GM18507 (cell line): ENCODE measurements around the gene PRSS1.

ENCODE experiments used
- DNase-seq: peaks from one replicate; pipeline ENCODE4 v3.0.0; 2011; ENCODE audit warnings: low read depth; ENCODE audit not compliant: insufficient read length; ENCODE audit errors: extremely low spot score
- FAIRE-seq: peaks from 2 replicates; lab custom pipeline; 2011; peaks lifted over from hg19 to GRCh38; lab: Jason Lieb, UNC

Gene PRSS1

DNA sequence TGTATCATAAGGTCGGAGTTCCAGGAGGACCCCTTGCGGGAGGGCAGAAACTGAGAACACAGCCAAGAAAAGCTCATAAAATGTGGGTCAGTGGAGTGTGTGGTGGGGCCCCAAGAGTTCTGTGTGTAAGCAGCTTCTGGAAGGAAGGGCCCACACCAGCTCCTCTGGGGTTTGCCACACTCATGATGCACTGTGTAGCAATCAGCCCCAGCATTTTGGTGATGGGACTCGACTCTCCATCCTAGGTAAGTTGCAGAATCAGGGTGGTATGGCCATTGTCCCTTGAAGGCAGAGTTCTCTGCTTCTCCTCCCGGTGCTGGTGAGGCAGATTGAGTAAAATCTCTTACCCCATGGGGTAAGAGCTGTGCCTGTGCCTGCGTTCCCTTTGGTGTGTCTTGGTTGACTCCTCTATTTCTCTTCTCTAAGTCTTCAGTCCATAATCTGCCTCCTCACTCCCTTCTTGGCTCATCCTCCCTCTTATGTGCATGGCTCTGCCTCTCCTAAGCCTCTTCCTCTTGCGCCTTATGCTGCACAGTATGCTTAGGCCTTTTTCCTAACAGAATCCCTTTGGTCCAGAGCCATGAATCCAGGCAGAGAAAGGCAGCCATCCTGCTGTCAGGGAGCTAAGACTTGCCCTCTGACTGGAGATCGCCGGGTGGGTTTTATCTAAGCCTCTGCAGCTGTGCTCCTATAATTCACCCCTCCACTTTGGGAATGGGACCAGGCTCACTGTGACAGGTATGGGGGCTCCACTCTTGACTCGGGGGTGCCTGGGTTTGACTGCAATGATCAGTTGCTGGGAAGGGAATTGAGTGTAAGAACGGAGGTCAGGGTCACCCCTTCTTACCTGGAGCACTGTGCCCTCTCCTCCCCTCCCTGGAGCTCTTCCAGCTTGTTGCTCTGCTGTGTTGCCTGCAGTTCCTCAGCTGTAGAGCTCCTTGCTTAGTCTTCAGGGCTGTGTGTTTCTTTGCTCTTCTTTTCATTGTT, 39.3 kb downstream of the PRSS1 start:
- DNase-seq: no peak
- FAIRE-seq: no peak

DNA sequence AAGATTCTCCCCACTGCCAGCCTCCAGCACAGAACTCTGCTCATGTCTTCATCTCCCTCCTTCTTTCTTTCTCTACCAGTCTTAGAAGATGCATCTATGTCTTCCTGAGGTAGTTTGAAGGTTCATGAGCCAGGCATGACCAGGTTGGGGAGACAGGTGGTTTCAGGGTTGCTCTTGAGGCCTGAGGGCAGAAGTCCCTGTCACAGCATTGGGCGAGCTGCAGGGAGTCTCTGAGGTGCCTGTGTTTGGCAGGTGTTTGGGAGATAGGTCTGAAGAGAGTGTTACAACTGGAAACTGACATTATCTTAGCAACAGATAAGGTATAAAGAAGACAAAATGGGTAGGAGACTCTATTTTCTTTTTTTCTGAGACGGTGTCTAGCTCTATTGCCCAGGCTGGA, 40.2 kb downstream of the PRSS1 start:
- DNase-seq (no peak), FAIRE-seq (no peak)

DNA sequence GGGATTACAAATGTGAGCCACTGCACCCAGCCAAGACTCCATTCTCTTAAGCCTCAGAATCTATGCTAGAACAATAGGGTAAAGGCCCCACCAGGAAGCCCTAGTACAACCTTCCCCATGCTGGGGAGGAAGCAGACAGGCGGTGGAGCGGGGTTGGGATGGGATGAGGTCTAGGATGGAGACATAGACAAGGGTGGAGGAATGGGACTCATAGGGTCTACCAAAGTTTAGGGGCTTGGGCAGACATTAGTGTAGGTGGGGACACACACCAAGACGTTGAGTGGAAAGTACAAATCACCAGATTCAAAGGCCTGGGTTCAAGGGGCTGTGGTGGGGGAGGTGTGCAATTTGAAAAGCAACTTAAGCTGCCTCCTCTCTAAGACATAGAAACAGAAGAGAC, 40.8 kb downstream of the PRSS1 start:
- FAIRE-seq (no peak), DNase-seq (no peak)

DNA sequence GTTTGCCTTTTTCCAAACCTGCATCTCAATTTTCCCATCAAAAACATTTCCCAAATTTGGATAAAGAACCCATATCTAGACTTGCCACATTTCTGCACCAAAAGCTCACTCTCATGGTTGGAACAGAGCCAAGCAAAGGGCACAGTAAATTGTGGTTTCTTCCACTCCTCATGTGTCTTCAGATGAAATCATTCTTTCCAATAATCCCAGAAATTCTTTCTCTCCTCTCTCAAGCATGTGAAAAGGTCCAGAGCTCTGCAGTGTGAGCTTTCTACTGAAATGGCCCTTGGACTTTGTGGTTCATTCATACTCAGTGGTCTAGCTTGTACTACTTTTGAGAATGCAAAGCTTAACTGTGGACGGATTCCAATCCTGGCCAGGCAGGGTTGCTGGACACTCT, 41.3 kb downstream of the PRSS1 start:
- DNase-seq (no peak), FAIRE-seq (no peak)

DNA sequence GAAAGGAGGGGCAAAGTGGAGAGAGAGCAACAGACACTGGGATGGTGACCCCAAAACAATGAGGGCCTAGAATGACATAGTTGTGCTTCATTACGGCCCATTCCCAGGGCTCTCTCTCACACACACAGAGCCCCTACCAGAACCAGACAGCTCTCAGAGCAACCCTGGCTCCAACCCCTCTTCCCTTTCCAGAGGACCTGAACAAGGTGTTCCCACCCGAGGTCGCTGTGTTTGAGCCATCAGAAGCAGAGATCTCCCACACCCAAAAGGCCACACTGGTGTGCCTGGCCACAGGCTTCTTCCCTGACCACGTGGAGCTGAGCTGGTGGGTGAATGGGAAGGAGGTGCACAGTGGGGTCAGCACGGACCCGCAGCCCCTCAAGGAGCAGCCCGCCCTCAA, 42.2 kb downstream of the PRSS1 start:
- DNase-seq (no peak), FAIRE-seq (no peak)

DNA sequence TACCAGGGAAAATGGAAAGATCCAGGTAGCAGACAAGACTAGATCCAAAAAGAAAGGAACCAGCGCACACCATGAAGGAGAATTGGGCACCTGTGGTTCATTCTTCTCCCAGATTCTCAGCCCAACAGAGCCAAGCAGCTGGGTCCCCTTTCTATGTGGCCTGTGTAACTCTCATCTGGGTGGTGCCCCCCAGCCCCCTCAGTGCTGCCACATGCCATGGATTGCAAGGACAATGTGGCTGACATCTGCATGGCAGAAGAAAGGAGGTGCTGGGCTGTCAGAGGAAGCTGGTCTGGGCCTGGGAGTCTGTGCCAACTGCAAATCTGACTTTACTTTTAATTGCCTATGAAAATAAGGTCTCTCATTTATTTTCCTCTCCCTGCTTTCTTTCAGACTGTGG, 42.9 kb downstream of the PRSS1 start:
- FAIRE-seq (no peak), DNase-seq (no peak)

DNA sequence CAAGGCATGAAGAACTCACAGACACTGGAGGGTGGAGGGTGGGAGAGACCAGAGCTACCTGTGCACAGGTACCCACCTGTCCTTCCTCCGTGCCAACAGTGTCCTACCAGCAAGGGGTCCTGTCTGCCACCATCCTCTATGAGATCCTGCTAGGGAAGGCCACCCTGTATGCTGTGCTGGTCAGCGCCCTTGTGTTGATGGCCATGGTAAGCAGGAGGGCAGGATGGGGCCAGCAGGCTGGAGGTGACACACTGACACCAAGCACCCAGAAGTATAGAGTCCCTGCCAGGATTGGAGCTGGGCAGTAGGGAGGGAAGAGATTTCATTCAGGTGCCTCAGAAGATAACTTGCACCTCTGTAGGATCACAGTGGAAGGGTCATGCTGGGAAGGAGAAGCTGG, 43.3 kb downstream of the PRSS1 start:
- no peak for DNase-seq
- no peak for FAIRE-seq

DNA sequence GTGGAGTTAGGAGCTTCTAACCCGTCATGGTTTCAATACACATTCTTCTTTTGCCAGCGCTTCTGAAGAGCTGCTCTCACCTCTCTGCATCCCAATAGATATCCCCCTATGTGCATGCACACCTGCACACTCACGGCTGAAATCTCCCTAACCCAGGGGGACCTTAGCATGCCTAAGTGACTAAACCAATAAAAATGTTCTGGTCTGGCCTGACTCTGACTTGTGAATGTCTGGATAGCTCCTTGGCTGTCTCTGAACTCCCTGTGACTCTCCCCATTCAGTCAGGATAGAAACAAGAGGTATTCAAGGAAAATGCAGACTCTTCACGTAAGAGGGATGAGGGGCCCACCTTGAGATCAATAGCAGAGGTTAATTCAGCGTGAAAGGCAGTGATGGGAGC, 43.9 kb downstream of the PRSS1 start:
- FAIRE-seq: no peak
- no peak for DNase-seq

DNA sequence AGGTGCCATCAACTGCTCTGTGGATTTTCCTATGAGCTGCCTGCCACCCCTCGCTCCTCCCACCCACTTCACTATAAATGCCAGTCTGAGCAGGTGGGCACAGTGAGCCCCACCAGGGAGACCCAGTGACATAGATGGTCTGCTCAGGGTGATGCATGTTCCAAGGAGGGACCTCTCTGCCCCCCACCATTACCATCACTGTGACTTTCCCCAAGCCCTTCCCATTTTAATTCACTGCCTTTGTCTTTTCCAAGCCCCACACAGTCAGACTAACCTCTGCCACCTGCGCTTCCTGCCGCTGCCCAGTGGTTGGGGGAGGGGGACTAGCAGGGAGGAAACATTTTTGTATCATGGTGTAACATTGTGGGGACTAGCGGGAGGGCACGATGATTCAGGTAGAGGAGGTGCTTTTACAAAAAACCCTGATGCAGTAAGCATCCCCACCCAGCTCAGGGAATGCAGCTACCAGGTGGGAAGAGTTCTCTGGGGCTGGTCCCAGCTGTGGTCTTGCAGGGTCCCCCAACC, 46.1 kb downstream of the PRSS1 start:
- DNase-seq (no peak), FAIRE-seq (no peak)

DNA sequence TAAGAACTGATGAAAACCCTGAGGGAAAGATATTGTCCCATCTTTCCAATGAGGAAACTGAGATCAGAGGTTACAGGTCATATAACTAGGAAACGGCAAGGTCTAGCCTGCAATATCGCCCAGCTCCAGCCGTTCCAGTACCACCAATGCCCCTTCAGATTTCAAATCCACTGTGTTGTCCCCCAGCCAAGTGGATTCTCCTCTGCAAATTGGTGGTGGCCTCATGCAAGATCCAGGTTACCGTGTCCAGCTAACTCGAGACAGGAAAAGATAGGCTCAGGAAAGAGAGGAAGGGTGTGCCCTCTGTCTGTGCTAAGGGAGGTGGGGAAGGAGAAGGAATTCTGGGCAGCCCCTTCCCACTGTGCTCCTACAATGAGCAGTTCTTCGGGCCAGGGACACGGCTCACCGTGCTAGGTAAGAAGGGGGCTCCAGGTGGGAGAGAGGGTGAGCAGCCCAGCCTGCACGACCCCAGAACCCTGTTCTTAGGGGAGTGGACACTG, 46.8 kb downstream of the PRSS1 start:
- DNase-seq (no peak), FAIRE-seq (no peak)

DNA sequence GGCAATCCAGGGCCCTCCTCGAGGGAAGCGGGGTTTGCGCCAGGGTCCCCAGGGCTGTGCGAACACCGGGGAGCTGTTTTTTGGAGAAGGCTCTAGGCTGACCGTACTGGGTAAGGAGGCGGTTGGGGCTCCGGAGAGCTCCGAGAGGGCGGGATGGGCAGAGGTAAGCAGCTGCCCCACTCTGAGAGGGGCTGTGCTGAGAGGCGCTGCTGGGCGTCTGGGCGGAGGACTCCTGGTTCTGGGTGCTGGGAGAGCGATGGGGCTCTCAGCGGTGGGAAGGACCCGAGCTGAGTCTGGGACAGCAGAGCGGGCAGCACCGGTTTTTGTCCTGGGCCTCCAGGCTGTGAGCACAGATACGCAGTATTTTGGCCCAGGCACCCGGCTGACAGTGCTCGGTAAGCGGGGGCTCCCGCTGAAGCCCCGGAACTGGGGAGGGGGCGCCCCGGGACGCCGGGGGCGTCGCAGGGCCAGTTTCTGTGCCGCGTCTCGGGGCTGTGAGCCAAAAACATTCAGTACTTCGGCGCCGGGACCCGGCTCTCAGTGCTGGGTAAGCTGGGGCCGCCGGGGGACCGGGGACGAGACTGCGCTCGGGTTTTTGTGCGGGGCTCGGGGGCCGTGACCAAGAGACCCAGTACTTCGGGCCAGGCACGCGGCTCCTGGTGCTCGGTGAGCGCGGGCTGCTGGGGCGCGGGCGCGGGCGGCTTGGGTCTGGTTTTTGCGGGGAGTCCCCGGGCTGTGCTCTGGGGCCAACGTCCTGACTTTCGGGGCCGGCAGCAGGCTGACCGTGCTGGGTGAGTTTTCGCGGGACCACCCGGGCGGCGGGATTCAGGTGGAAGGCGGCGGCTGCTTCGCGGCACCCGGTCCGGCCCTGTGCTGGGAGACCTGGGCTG, 47.5 kb downstream of the PRSS1 start:
- FAIRE-seq: no peak
- DNase-seq: no peak

DNA sequence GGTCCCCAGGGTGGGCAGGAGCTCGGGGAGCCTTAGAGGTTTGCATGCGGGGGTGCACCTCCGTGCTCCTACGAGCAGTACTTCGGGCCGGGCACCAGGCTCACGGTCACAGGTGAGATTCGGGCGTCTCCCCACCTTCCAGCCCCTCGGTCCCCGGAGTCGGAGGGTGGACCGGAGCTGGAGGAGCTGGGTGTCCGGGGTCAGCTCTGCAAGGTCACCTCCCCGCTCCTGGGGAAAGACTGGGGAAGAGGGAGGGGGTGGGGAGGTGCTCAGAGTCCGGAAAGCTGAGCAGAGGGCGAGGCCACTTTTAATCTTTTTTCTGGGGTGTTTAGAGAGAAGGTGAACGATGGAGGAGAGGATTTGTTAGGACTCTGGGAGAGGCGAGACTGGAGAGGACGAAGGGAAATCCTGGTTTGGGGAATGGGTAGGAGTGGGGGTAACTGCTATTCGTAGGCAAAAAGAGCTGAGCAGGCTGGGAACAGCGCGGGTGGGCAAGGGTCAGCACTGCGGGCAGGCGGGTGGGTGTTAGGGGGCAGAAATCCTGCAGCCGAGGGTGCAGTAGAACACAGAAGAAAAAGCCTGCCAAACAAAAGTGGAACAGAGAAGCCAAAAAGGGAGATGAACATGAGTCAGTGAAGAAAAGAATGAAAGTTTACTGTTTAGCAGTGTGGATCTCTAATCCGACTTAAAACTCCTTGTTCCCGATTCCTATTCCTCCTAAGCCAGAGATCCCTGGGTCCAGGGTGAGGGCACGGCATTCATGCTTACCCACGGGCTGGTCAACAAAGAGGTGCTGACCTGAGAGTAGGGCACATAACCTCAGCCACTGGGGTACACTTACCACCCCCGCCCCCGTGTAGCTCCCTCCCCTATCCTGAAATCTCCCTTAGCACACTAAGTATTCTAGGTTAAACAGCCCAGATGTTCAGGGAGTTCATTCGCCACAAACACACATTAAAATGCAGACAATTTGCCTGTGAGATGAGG, 48.4 kb downstream of the PRSS1 start:
- FAIRE-seq (no peak), DNase-seq (no peak)

DNA sequence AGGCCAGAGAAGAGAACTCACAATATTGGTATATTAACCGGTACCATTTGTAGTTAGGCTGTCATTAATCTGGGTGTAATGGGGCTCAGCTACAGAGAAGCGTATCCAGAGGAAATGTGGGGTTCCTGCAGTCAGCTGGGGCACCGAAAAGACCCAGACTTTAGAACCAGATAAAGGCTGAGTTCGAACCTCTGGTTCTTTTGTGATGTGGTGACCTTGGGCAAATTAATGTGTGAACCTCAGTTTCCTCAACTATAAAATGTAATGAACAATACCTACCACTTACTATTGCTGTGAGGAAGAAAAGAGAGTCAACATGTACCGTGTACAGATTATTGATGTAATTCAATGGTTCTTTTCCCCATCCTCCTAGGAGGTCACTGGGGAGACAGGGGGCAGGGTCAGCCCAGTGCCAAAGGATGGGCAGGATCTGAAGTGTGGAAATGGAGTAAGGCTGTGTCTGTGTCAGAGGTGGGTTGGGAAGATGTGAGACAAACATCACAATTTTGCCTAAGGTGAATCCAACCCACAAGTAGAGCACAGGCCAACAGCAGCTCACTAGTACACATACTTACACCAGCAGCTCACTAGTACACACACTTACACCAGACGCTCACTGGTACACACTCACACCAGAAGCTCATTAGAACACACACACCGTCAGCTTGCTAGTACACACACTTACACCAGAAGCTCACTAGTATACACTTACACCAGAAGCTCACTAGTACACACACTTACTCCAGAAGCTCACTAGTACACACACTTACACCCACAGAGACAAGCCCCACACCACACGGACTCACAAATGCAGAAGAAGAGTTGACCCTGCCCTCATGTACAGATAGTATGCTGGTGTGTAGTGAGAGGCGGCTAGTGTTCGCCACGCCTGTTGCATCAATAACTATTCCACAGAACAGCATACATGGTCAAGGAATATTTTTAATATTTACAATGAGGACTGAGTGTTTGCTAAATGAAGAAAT, 49.5 kb downstream of the PRSS1 start:
- FAIRE-seq (no peak), DNase-seq (no peak)

DNA sequence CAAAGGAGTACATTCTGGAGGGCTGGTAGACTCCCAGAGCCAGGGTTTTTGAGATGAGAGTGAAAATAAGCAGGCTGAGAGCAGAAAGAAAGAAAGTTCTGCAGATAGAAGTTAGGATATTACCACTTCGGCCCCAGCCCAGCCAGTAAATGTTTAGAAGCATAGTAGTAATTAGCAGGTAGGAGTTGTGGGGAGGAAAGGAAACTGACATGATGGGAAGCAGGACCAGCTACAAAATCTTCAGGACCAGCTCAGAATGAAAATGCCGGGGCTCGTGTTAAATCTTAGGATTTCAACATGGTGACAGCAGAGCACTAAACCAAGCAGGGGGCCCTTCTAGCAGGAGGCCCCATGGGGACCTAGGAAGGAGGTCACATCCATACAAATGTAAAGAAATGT, 50.2 kb downstream of the PRSS1 start:
- FAIRE-seq (no peak), DNase-seq (no peak)

DNA sequence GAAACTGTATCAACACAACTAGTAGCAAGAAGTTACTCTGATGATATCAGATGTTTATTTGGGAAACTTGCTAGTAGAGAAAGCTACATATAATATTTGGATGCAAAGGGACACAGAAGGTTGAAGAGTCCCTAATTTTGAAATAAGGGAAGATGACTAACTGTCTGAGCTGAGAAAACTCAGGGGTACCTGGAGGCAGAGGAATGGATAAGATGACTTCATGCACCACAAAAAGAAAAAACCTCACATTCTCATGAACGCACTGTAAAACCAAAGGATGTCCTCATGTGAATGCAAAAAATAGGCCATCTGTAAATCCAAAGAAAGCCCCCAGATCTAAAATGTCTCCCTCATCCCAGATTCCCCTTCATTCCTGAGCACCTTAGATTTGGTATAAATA, 50.8 kb downstream of the PRSS1 start:
- FAIRE-seq (no peak), DNase-seq (no peak)

DNA sequence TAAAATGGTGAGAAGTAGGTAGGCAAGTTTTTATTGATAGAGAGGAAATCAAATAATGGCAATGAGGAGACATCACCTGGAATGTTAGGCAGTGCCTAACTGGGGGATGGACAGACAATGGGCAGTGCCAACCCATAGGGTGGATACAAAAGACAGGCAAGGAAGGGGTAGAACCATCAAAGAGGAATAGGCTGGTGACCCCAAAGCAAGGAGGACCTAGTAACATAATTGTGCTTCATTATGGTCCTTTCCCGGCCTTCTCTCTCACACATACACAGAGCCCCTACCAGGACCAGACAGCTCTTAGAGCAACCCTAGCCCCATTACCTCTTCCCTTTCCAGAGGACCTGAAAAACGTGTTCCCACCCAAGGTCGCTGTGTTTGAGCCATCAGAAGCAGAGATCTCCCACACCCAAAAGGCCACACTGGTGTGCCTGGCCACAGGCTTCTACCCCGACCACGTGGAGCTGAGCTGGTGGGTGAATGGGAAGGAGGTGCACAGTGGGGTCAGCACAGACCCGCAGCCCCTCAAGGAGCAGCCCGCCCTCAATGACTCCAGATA, 51.5 kb downstream of the PRSS1 start:
- no peak for FAIRE-seq
- no peak for DNase-seq

DNA sequence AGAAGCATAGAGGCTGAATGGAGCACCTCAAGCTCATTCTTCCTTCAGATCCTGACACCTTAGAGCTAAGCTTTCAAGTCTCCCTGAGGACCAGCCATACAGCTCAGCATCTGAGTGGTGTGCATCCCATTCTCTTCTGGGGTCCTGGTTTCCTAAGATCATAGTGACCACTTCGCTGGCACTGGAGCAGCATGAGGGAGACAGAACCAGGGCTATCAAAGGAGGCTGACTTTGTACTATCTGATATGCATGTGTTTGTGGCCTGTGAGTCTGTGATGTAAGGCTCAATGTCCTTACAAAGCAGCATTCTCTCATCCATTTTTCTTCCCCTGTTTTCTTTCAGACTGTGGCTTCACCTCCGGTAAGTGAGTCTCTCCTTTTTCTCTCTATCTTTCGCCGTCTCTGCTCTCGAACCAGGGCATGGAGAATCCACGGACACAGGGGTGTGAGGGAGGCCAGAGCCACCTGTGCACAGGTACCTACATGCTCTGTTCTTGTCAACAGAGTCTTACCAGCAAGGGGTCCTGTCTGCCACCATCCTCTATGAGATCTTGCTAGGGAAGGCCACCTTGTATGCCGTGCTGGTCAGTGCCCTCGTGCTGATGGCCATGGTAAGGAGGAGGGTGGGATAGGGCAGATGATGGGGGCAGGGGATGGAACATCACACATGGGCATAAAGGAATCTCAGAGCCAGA, 52.5 kb downstream of the PRSS1 start:
- DNase-seq (no peak), FAIRE-seq (no peak)
